Jurkat, Clone E6-1 (cell line): ENCODE measurements around the gene FREM1.

Experiments used
- DNase-seq: peaks from one replicate; pipeline ENCODE4 v3.0.0-alpha.2; 2011; ENCODE audit warnings: low read depth, low spot score
- H3K4me3 ChIP-seq: 2 replicates; pipeline ENCODE4 v1.5.1; 2011; ENCODE audit warnings: mild to moderate bottlenecking, low read length, control low read depth, moderate library complexity

FREM1 gene

GRCh38 chr9:14912859-14913258 is 2.6 kb upstream of the FREM1 start:
- no peak overlapping the region for H3K4me3 ChIP-seq
- no peak for DNase-seq

- no peak for DNase-seq
- H3K4me3 ChIP-seq, result no peak overlapping the region
Measured at GRCh38 chr9:14911046-14911445, 818 bp upstream of the FREM1 start.

- no peak for DNase-seq
- no peak overlapping the region for H3K4me3 ChIP-seq
Measured at GRCh38 chr9:14909601-14909960, 647 bp downstream of the FREM1 start.

- H3K4me3 ChIP-seq, result no peak overlapping the region
Measured at GRCh38 chr9:14909181-14909580, 1.0 kb downstream of the FREM1 start.

GRCh38 chr9:14908295-14909180 is 1.7 kb downstream of the FREM1 start:
- H3K4me3 ChIP-seq, result no peak overlapping the region
- DNase-seq, result no peak

More at GRCh38 chr9:14909181-14909580, 1.0 kb downstream of the FREM1 start:
- DNase-seq, result no peak

GRCh38 chr9:14907696-14908095 is 2.5 kb downstream of the FREM1 start:
- no peak overlapping the region for H3K4me3 ChIP-seq
- no peak for DNase-seq

GRCh38 chr9:14907360-14907685 is 2.9 kb downstream of the FREM1 start:
- no peak overlapping the region for H3K4me3 ChIP-seq

GRCh38 chr9:14906644-14907359 is 3.4 kb downstream of the FREM1 start:
- no peak for DNase-seq
- no peak overlapping the region for H3K4me3 ChIP-seq

More at GRCh38 chr9:14907360-14907685, 2.9 kb downstream of the FREM1 start:
- no peak for DNase-seq

- no peak for DNase-seq
- H3K4me3 ChIP-seq, result no peak overlapping the region
Measured at GRCh38 chr9:14906000-14906399, 4.2 kb downstream of the FREM1 start.

GRCh38 chr9:14903040-14903439 is 7.2 kb downstream of the FREM1 start:
- no peak overlapping the region for H3K4me3 ChIP-seq
- DNase-seq, result no peak

- H3K4me3 ChIP-seq, result no peak overlapping the region
- no peak for DNase-seq
Measured at GRCh38 chr9:14902561-14902960, 7.7 kb downstream of the FREM1 start.

GRCh38 chr9:14899815-14900193 is 10.4 kb downstream of the FREM1 start:
- H3K4me3 ChIP-seq, result no peak overlapping the region
- no peak for DNase-seq

GRCh38 chr9:14899042-14899814 is 11.0 kb downstream of the FREM1 start:
- DNase-seq, result no peak

GRCh38 chr9:14895806-14896205 is 14.4 kb downstream of the FREM1 start:
- no peak for DNase-seq
- no peak overlapping the region for H3K4me3 ChIP-seq

More at GRCh38 chr9:14899042-14899814, 11.0 kb downstream of the FREM1 start:
- H3K4me3 ChIP-seq, result no peak overlapping the region

GRCh38 chr9:14893280-14893679 is 16.9 kb downstream of the FREM1 start:
- no peak overlapping the region for H3K4me3 ChIP-seq

GRCh38 chr9:14891332-14891731 is 18.9 kb downstream of the FREM1 start:
- no peak overlapping the region for H3K4me3 ChIP-seq
- DNase-seq, result no peak

More at GRCh38 chr9:14893280-14893679, 16.9 kb downstream of the FREM1 start:
- DNase-seq, result no peak

- no peak overlapping the region for H3K4me3 ChIP-seq
- DNase-seq, result no peak
Measured at GRCh38 chr9:14889451-14889850, 20.8 kb downstream of the FREM1 start.

GRCh38 chr9:14888875-14889274 is 21.4 kb downstream of the FREM1 start:
- no peak for DNase-seq
- no peak overlapping the region for H3K4me3 ChIP-seq

GRCh38 chr9:14888272-14888671 is 22.0 kb downstream of the FREM1 start:
- no peak overlapping the region for H3K4me3 ChIP-seq
- no peak for DNase-seq

- no peak overlapping the region for H3K4me3 ChIP-seq
- DNase-seq, result no peak
Measured at GRCh38 chr9:14887149-14887548, 23.1 kb downstream of the FREM1 start.
